Activated naive CD8-positive, alpha-beta T cell treated with anti-CD3 and anti-CD28 coated beads, Interleukin-2, amount 50 U/mL, for 16 hours (primary cell): ENCODE results near the gene ARHGAP22.

Experiments used
- DNase-seq: peaks from one replicate; pipeline ENCODE4 v3.0.0-alpha.2; 2020; ENCODE audit warnings: low read depth, low spot score

ARHGAP22 gene

GRCh38 chr10:48633381-48634197 lies 28.7 kb upstream of the ARHGAP22 start:
- DNase-seq: no peak

GRCh38 chr10:48632166-48632565 lies 27.3 kb upstream of the ARHGAP22 start:
- DNase-seq: no peak

GRCh38 chr10:48627984-48628609 lies 23.2 kb upstream of the ARHGAP22 start:
- DNase-seq: no peak

- DNase-seq: no peak
These were observed 22.3 kb upstream of the ARHGAP22 start for GRCh38 chr10:48626986-48627731.

GRCh38 chr10:48626447-48626846 lies 21.6 kb upstream of the ARHGAP22 start:
- DNase-seq: no peak

GRCh38 chr10:48625826-48626134 lies 20.9 kb upstream of the ARHGAP22 start:
- no peak for DNase-seq

GRCh38 chr10:48623607-48624132 lies 18.8 kb upstream of the ARHGAP22 start:
- DNase-seq: no peak

- DNase-seq: no peak
These were observed 18.1 kb upstream of the ARHGAP22 start for GRCh38 chr10:48623009-48623408.

GRCh38 chr10:48620719-48621118 lies 15.8 kb upstream of the ARHGAP22 start:
- DNase-seq: no peak

- DNase-seq: no peak
These were observed 11.6 kb upstream of the ARHGAP22 start for GRCh38 chr10:48616436-48616835.

GRCh38 chr10:48614481-48615390 lies 9.9 kb upstream of the ARHGAP22 start:
- DNase-seq: no peak

- no peak for DNase-seq
These were observed 8.1 kb upstream of the ARHGAP22 start for GRCh38 chr10:48613016-48613415.

GRCh38 chr10:48612236-48612943 lies 7.5 kb upstream of the ARHGAP22 start:
- no peak for DNase-seq

GRCh38 chr10:48611133-48611532 lies 6.3 kb upstream of the ARHGAP22 start:
- no peak for DNase-seq

- DNase-seq: no peak
These were observed 5.8 kb upstream of the ARHGAP22 start for GRCh38 chr10:48610585-48611093.

- DNase-seq: no peak
These were observed 5.2 kb upstream of the ARHGAP22 start for GRCh38 chr10:48609899-48610584.

GRCh38 chr10:48609441-48609840 lies 4.6 kb upstream of the ARHGAP22 start:
- DNase-seq: no peak

- no peak for DNase-seq
These were observed 4.1 kb upstream of the ARHGAP22 start for GRCh38 chr10:48608976-48609375.

- no peak for DNase-seq
These were observed 3.4 kb upstream of the ARHGAP22 start for GRCh38 chr10:48608279-48608681.
